HepG2 (cell line): ENCODE results near the gene COPS7B. TPM values are rescaled to one million over a fixed set of nuclear protein-coding genes. Genes with fewer than 3 reads are reported as not detected.

ENCODE experiments used
- ETV6 ChIP-seq: sonication (generic); formaldehyde crosslinking; conservative IDR thresholded peaks from 2 replicates; pipeline ENCODE4 v1.4.0; 2020; ENCODE audit warnings: missing genetic modification reagents
- HINFP ChIP-seq: sonication (generic); formaldehyde crosslinking; IDR thresholded peaks from 2 replicates; pipeline ENCODE4 v1.4.0; 2020; ENCODE audit warnings: low read depth, mild to moderate bottlenecking, missing genetic modification reagents
- HMGXB4 ChIP-seq, 2 experiments: sonication (generic) in 1 of 2; formaldehyde crosslinking in 1 of 2; IDR thresholded peaks; 2 replicates each; pipeline versions ENCODE4 v1.4.0 to v1.6.1; 2018 to 2020; ENCODE audit warnings: missing genetic modification reagents in 2 of 2, borderline replicate concordance in 1 of 2, low read depth in 1 of 2, mild to moderate bottlenecking in 1 of 2, missing biosample characterization in 1 of 2
- NKX3-1 ChIP-seq: sonication (generic); formaldehyde crosslinking; IDR thresholded peaks from 2 replicates; pipeline ENCODE4 v1.5.0; 2020; ENCODE audit warnings: missing genetic modification reagents
- SALL2 ChIP-seq: sonication (generic); formaldehyde crosslinking; IDR thresholded peaks from 2 replicates; pipeline ENCODE4 v1.8.1; 2023; ENCODE audit warnings: mild to moderate bottlenecking, missing genetic modification reagents, inconsistent platforms
- TEF ChIP-seq: sonication (generic); formaldehyde crosslinking; IDR thresholded peaks from 2 replicates; pipeline ENCODE4 v1.5.0; 2020; ENCODE audit warnings: missing genetic modification reagents
- YEATS4 ChIP-seq: sonication (generic); formaldehyde crosslinking; IDR thresholded peaks from 2 replicates; pipeline ENCODE4 v1.4.0; 2020; ENCODE audit warnings: missing genetic modification reagents, borderline replicate concordance
- YY1 ChIP-seq: IDR thresholded peaks from 2 replicates; pipeline ENCODE4 v1.6.1; 2011; ENCODE audit warnings: low read length, low read depth, moderate library complexity, mild to moderate bottlenecking; ENCODE audit not compliant: insufficient read depth, insufficient replicate concordance
- ZBTB21 ChIP-seq: sonication (generic); formaldehyde crosslinking; IDR thresholded peaks from 2 replicates; pipeline ENCODE4 v1.4.0; 2020; ENCODE audit warnings: missing genetic modification reagents
- ZBTB40 ChIP-seq, 2 experiments: fragments of 450-650 bp in 1 of 2; sonication (generic) in 1 of 2; formaldehyde crosslinking in 1 of 2; IDR thresholded peaks; 2 replicates each; pipeline versions ENCODE4 v1.6.1 to v1.8.0; 2016 to 2022; ENCODE audit warnings: antibody characterized with exemption in 1 of 2, mild to moderate bottlenecking in 1 of 2, missing genetic modification reagents in 1 of 2
- ZNF160 ChIP-seq: sonication (generic); formaldehyde crosslinking; IDR thresholded peaks from 2 replicates; pipeline ENCODE4 v1.8.0; 2022; ENCODE audit warnings: mild to moderate bottlenecking, inconsistent platforms, missing genetic modification reagents
- ZNF20 ChIP-seq: sonication (generic); formaldehyde crosslinking; IDR thresholded peaks from 2 replicates; pipeline ENCODE4 v1.4.0; 2020; ENCODE audit warnings: mild to moderate bottlenecking, moderate library complexity, missing genetic modification reagents
- ZNF674 ChIP-seq: sonication (generic); formaldehyde crosslinking; IDR thresholded peaks from 2 replicates; pipeline ENCODE4 v1.5.0; 2020; ENCODE audit warnings: low read depth, mild to moderate bottlenecking, missing genetic modification reagents
- ZNF780A ChIP-seq: sonication (generic); formaldehyde crosslinking; IDR thresholded peaks from 2 replicates; pipeline ENCODE4 v1.8.0; 2022; ENCODE audit warnings: mild to moderate bottlenecking, missing genetic modification reagents, moderate library complexity
- polyA plus RNA-seq, 8 experiments: library from polyadenylated mRNA; depleted of rRNA in 3 of 8; stranded (reverse) in 7 of 8; unstranded in 1 of 8; fragments of >200 nt; fragmentation: Illumina TruSeq in 4 of 8; extraction: Trizol in 4 of 8; gene quantifications; 2 replicates each; pipeline versions ENCODE4 v1.2.1 to v1.2.3, GENCODE V29; 2011 to 2016; ENCODE audit warnings: low read depth in 4 of 8, missing spikeins in 1 of 8, mixed read lengths in 1 of 8; ENCODE audit not compliant: insufficient read depth in 1 of 8
- total RNA-seq, 5 experiments: library from RNA; depleted of rRNA; stranded (reverse); fragments of >200 nt; fragmentation: Illumina TruSeq; extraction: Trizol; gene quantifications; 2 replicates each; pipeline ENCODE4 v1.2.3, GENCODE V29; 2016; ENCODE audit warnings: low read depth in 1 of 5

The COPS7B gene
- total and polyA plus RNA-seq, 2 of the 13 experiments (the other 11 are each of a cell fraction or from before 2014, with no cell fraction given), result 30.6 to 62.7 TPM

- TF ChIP-seq ZBTB21 (CRISPR knock-in tag), result no peak
- no peak for TF ChIP-seq SALL2 (CRISPR knock-in tag)
- no peak for TF ChIP-seq ZNF674 (CRISPR knock-in tag)
- TF ChIP-seq ETV6 (CRISPR knock-in tag), result no peak
- TF ChIP-seq ZNF20 (CRISPR knock-in tag), result no peak
- TF ChIP-seq TEF (CRISPR knock-in tag), result no peak
- TF ChIP-seq HINFP (CRISPR knock-in tag), result no peak
- peak; percentile 1 for TF ChIP-seq YY1
- TF ChIP-seq ZNF780A (CRISPR knock-in tag), result no peak
- peak; percentile 17; the same call in 1 of the 2 replicates for TF ChIP-seq YEATS4 (CRISPR knock-in tag)
- TF ChIP-seq ZBTB40 (IDR thresholded peaks at IDR 0.05), result no peak
- TF ChIP-seq ZBTB40 (CRISPR knock-in tag; IDR thresholded peaks at IDR 0.05), result no peak
- TF ChIP-seq NKX3-1 (CRISPR knock-in tag), result 0 out of 2 replicates have a peak, but pooled peaks have one; percentile 12
- TF ChIP-seq HMGXB4 (CRISPR knock-in tag; IDR thresholded peaks at IDR 0.05; ENCODE audit: borderline replicate concordance in 1 of 2, low read depth in 1 of 2), result no peak
- TF ChIP-seq ZNF160 (CRISPR knock-in tag), result no peak
Measured at GRCh38 chr2:231781798-231782726, 4.2 kb upstream of the COPS7B start (continued).
